ENCODE measurements around the gene PRODH.

The PRODH gene

DNA sequence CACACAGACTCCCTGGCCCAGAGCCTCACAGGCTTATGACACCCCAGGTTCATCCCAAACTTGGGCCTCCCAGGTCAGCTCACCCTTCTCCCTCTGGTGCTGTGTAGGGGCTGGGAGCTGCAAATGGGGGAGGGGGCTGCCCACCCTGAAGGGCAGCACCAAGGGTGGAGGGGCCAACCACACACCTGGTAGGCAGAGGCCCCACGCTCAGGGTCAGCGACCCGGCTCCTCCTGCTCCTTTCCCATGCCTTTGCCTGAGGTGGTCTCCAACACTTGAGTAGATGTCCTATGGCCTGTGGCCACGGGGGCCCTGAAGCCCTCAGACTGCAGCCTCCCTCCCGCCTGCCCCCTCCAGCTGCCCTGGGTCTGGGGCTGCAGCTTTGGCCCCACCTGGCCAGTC is 26.5 kb downstream of the PRODH start:
- TF ChIP-seq RAD21 (IDR thresholded peaks at IDR 0.05; ENCODE audit: low read depth) (no peak), TAF1 (IDR thresholded peaks at IDR 0.05; ENCODE audit: low read depth) (no peak), CREB1 (IDR thresholded peaks at IDR 0.05; ENCODE audit: low read depth) (no peak), NFIC (IDR thresholded peaks at IDR 0.05) (no peak), TCF12 (IDR thresholded peaks at IDR 0.05; ENCODE audit: low read depth) (no peak), ZBTB7A (IDR thresholded peaks at IDR 0.05; ENCODE audit: low read depth) (no peak), EP300 (IDR thresholded peaks at IDR 0.05; ENCODE audit: borderline replicate concordance) (no peak), TEAD4 (IDR thresholded peaks at IDR 0.05) (no peak), YY1 (IDR thresholded peaks at IDR 0.05; ENCODE audit: low read depth) (no peak)
- TF ChIP-seq, protein P1, sequence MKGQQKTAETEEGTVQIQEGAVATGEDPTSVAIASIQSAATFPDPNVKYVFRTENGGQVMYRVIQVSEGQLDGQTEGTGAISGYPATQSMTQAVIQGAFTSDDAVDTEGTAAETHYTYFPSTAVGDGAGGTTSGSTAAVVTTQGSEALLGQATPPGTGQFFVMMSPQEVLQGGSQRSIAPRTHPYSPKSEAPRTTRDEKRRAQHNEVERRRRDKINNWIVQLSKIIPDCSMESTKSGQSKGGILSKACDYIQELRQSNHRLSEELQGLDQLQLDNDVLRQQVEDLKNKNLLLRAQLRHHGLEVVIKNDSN (IDR thresholded peaks at IDR 0.05): no peak
- TF ChIP-seq, protein P2, sequence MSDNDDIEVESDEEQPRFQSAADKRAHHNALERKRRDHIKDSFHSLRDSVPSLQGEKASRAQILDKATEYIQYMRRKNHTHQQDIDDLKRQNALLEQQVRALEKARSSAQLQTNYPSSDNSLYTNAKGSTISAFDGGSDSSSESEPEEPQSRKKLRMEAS (IDR thresholded peaks at IDR 0.05): no peak

DNA sequence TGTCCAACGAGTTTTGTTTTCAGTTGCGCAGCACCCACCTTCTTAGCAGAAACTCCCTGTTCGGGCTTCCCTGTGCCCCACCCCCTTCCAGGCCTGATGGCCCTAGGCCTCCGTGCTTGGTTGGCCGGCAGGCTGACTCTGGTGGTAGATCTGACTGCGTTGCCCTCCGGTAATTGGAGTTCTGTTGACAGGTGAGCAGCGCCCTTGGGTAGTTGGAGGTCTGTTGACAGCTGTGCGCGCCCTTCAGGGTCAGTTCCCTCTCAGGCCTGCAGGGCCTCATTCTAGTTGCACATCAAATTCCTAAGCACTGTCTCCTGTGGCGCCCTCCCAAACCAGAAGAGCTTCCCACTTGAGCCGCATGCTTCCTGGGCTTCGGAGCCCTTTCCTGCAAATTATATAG is 29.2 kb downstream of the PRODH start:
- TF ChIP-seq, protein P2 (IDR thresholded peaks at IDR 0.05): no peak
- no peak for TF ChIP-seq ZBTB7A (IDR thresholded peaks at IDR 0.05; ENCODE audit: low read depth)
- no peak for TF ChIP-seq YY1 (IDR thresholded peaks at IDR 0.05; ENCODE audit: low read depth)
- TF ChIP-seq CREB1 (IDR thresholded peaks at IDR 0.05; ENCODE audit: low read depth): no peak
- TF ChIP-seq, protein P1 (IDR thresholded peaks at IDR 0.05): no peak
- no peak for TF ChIP-seq TAF1 (IDR thresholded peaks at IDR 0.05; ENCODE audit: low read depth)
- TF ChIP-seq NFIC (IDR thresholded peaks at IDR 0.05): no peak
- TF ChIP-seq, protein P3, sequence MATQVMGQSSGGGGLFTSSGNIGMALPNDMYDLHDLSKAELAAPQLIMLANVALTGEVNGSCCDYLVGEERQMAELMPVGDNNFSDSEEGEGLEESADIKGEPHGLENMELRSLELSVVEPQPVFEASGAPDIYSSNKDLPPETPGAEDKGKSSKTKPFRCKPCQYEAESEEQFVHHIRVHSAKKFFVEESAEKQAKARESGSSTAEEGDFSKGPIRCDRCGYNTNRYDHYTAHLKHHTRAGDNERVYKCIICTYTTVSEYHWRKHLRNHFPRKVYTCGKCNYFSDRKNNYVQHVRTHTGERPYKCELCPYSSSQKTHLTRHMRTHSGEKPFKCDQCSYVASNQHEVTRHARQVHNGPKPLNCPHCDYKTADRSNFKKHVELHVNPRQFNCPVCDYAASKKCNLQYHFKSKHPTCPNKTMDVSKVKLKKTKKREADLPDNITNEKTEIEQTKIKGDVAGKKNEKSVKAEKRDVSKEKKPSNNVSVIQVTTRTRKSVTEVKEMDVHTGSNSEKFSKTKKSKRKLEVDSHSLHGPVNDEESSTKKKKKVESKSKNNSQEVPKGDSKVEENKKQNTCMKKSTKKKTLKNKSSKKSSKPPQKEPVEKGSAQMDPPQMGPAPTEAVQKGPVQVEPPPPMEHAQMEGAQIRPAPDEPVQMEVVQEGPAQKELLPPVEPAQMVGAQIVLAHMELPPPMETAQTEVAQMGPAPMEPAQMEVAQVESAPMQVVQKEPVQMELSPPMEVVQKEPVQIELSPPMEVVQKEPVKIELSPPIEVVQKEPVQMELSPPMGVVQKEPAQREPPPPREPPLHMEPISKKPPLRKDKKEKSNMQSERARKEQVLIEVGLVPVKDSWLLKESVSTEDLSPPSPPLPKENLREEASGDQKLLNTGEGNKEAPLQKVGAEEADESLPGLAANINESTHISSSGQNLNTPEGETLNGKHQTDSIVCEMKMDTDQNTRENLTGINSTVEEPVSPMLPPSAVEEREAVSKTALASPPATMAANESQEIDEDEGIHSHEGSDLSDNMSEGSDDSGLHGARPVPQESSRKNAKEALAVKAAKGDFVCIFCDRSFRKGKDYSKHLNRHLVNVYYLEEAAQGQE (IDR thresholded peaks at IDR 0.05; ENCODE audit: low read depth): no peak
- no peak for TF ChIP-seq FOXM1 (IDR thresholded peaks at IDR 0.05; ENCODE audit: borderline replicate concordance, low read depth)
- TF ChIP-seq EP300 (IDR thresholded peaks at IDR 0.05; ENCODE audit: borderline replicate concordance): no peak

DNA sequence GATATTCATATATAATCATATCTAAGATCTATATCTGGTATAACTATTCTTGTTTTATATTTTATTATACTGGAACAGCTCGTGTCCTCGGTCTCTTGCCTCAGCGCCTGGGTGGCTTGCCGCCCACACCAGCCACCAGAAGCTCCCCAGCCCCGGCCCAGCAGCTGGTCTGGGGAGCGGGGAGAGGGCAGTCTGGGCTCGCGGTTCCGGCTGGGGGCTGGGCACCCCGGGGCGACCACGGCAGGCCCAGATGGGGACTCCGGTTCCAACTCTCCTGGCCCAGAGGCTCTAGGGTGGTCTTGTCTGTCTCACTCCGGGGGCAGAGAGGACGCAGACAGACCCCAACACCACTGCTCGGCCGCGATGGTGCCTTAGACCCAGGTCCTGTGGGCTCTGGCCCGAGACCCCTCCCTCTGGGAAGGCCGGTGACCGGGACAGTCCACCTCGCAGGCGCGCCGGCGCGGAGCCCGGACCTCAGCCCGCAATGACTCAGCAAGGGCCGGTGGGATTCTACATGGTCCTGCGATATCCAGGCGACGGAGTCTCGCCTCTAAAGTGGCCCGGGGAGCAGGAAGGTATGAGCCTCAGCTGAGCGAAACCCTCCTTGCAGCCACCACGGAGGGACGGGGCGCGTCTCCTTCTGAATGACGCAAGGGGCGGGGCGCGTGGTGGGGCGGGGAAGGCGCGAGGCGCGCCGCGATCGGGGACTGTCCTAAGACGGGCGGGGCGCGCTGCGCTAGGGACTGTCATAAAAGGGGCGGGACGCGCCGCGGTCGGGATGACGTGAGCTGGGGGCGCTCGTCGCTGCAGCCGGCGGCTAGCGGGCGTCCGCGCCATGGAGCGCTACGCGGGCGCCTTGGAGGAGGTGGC is 30.3 kb downstream of the PRODH start, which contains the start of gene DGCR6:
DGCR6 (plus strand) TSS at position 781 of the 870 bp plus-strand sequence; CDS start at position 836, 55 bp downstream.
- TF ChIP-seq RAD21 (IDR thresholded peaks at IDR 0.05; ENCODE audit: low read depth): no peak
- no peak for TF ChIP-seq CREB1 (IDR thresholded peaks at IDR 0.05; ENCODE audit: low read depth)
- TF ChIP-seq, protein P1 (IDR thresholded peaks at IDR 0.05): no peak
- TF ChIP-seq TAF1 (IDR thresholded peaks at IDR 0.05; ENCODE audit: low read depth): no peak
- no peak for TF ChIP-seq CEBPB (IDR thresholded peaks at IDR 0.05)
- no peak for TF ChIP-seq NFIC (IDR thresholded peaks at IDR 0.05)
- TF ChIP-seq FOXM1 (IDR thresholded peaks at IDR 0.05; ENCODE audit: borderline replicate concordance, low read depth): no peak
- no peak for TF ChIP-seq EP300 (IDR thresholded peaks at IDR 0.05; ENCODE audit: borderline replicate concordance)
- TF ChIP-seq, protein P2 (IDR thresholded peaks at IDR 0.05): no peak

DNA sequence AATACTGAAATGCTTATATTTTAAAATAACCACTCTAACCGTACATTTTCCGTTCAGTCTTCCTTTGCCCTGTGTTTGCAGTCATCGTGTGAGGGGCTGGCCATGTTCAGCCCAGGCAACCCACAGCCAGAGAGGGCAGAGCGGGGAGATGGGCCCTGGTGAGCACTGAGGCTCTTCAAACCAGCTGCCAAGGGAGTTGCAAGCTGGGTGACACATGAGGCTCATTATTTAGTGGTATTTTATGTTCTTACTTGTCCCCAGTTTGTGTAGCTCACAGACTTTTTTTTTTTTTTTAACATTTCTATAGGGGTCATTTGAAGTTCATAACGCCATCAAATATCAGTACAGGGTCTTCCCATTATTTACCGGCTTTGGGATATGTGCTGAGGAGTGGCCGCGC is 48.0 kb downstream of the PRODH start:
- TF ChIP-seq, protein P3 (IDR thresholded peaks at IDR 0.05; ENCODE audit: low read depth): no peak
